ENCODE data around the gene CUL3. TPM values are rescaled to one million over a fixed set of nuclear protein-coding genes. Genes with fewer than 3 reads are reported as not detected.

The CUL3 gene
- total RNA-seq, 2 donors from 2014 or later = 26.5 to 33.3 TPM

- intact Hi-C loops (cut with DNase I) = no loop called here
- no peak for TF ChIP-seq CTCF (IDR thresholded peaks at IDR 0.05)
- no peak for TF ChIP-seq POLR2A (IDR thresholded peaks at IDR 0.05)
- H3K4me1 ChIP-seq = peaks cover 20% of the 10 kb centered on the region
- DNase-seq (no peak), ATAC-seq (no peak)
- WGBS, 2 donors = 94% methylated on average over 2 of the region's 2 CpGs
- no peak overlapping the region for H3K4me3 ChIP-seq
- no peak overlapping the region for H3K27ac ChIP-seq
- H3K9me3 ChIP-seq = no peaks in the 10 kb centered on the region
- no peaks in the 10 kb centered on the region for H3K36me3 ChIP-seq (replicated peaks in 1 of 2; ENCODE audit: insufficient read depth in 1 of 2, low read depth in 2 of 2)
- no peaks in the 10 kb centered on the region for H3K27me3 ChIP-seq
Observed at GRCh38 chr2:224560549-224560948, 24.6 kb downstream of the CUL3 start.

- Histone ChIP-seq H3K27ac (no peak overlapping the region), H3K4me1 (peaks cover 14% of the 10 kb centered on the region), H3K4me3 (no peak overlapping the region), H3K36me3 (replicated peaks in 1 of 2; ENCODE audit: insufficient read depth in 1 of 2, low read depth in 2 of 2) (no peaks in the 10 kb centered on the region), H3K9me3 (no peaks in the 10 kb centered on the region), H3K27me3 (no peaks in the 10 kb centered on the region)
- DNase-seq (no peak), ATAC-seq (no peak)
- whole genome bisulfite sequencing, 2 donors = 95 to 99% methylated on average over 2 of the region's 2 CpGs
- no peak for TF ChIP-seq CTCF (IDR thresholded peaks at IDR 0.05)
- no peak for TF ChIP-seq POLR2A (IDR thresholded peaks at IDR 0.05)
- intact Hi-C loops (cut with DNase I) = no loop called here
Observed at GRCh38 chr2:224557610-224558009, 27.6 kb downstream of the CUL3 start.

GRCh38 chr2:224556381-224556780 lies 28.8 kb downstream of the CUL3 start:
- TF ChIP-seq POLR2A (IDR thresholded peaks at IDR 0.05) = no peak
- TF ChIP-seq CTCF (IDR thresholded peaks at IDR 0.05) = no peak
- Histone ChIP-seq H3K36me3 (replicated peaks in 1 of 2; ENCODE audit: insufficient read depth in 1 of 2, low read depth in 2 of 2) (no peaks in the 10 kb centered on the region), H3K27ac (no peak overlapping the region), H3K4me1 (peaks cover 4% of the 10 kb centered on the region), H3K4me3 (no peak overlapping the region), H3K27me3 (no peaks in the 10 kb centered on the region), H3K9me3 (no peaks in the 10 kb centered on the region)
- intact Hi-C loops (cut with DNase I) = no loop called here
- ATAC-seq (no peak), DNase-seq (no peak)

GRCh38 chr2:224555823-224556366 lies 29.3 kb downstream of the CUL3 start:
- Histone ChIP-seq H3K9me3 (no peaks in the 10 kb centered on the region), H3K4me1 (peaks cover 4% of the 10 kb centered on the region), H3K27me3 (no peaks in the 10 kb centered on the region), H3K4me3 (no peak overlapping the region), H3K27ac (no peak overlapping the region), H3K36me3 (replicated peaks in 1 of 2; ENCODE audit: insufficient read depth in 1 of 2, low read depth in 2 of 2) (no peaks in the 10 kb centered on the region)
- DNase-seq = no peak
- 85 to 88% methylated on average over 4 of the region's 4 CpGs for WGBS, 2 donors
- intact Hi-C loops (cut with DNase I) = no loop called here
- TF ChIP-seq POLR2A (IDR thresholded peaks at IDR 0.05) = no peak
- TF ChIP-seq CTCF (IDR thresholded peaks at IDR 0.05) = no peak
- ATAC-seq = no peak

GRCh38 chr2:224552771-224553170 lies 32.4 kb downstream of the CUL3 start:
- H3K27me3 ChIP-seq = no peaks in the 10 kb centered on the region
- TF ChIP-seq CTCF (IDR thresholded peaks at IDR 0.05) = no peak
- no peak for TF ChIP-seq POLR2A (IDR thresholded peaks at IDR 0.05)
- no peak for DNase-seq
- H3K36me3 ChIP-seq (replicated peaks in 1 of 2; ENCODE audit: insufficient read depth in 1 of 2, low read depth in 2 of 2) = no peaks in the 10 kb centered on the region
- intact Hi-C loops (cut with DNase I) = no loop called here
- no peak for ATAC-seq
- 91 to 96% methylated on average over 2 of the region's 2 CpGs for WGBS, 2 donors
- no peaks in the 10 kb centered on the region for H3K4me1 ChIP-seq
- H3K27ac ChIP-seq = no peak overlapping the region
- no peak overlapping the region for H3K4me3 ChIP-seq
- H3K9me3 ChIP-seq = no peaks in the 10 kb centered on the region

All from body of pancreas (tissue), 4 donors.